Muscle layer of colon (tissue), 2 donors: ENCODE results near the gene SCAMP2.
"Not testable (repeated sequence)": the region's sequence is repeated elsewhere in the genome, so short reads cannot be mapped to it uniquely, and the experiment has no call there.

Experiments
- H3K27ac ChIP-seq: one replicate; pipeline ENCODE4 v1.7.0; 2013; ENCODE audit warnings: low read depth, mild to moderate bottlenecking, low read length, moderate library complexity
- H3K27me3 ChIP-seq, 2 donors: one replicate each; pipeline ENCODE4 v1.7.0; 2013; ENCODE audit warnings: low read length in 2 of 2, mild to moderate bottlenecking in 2 of 2; ENCODE audit not compliant: insufficient read depth in 2 of 2, control insufficient read depth in 1 of 2
- H3K36me3 ChIP-seq: one replicate; pipeline ENCODE4 v1.7.0; 2013; ENCODE audit warnings: mild to moderate bottlenecking, low read length; ENCODE audit not compliant: insufficient read depth
- H3K4me1 ChIP-seq: one replicate; pipeline ENCODE4 v1.7.0; 2013; ENCODE audit warnings: mild to moderate bottlenecking, low read length; ENCODE audit not compliant: insufficient read depth
- H3K4me3 ChIP-seq, 2 donors: one replicate each; pipeline ENCODE4 v1.7.0; 2013; ENCODE audit warnings: low read length in 2 of 2, low read depth in 1 of 2, mild to moderate bottlenecking in 1 of 2, moderate library complexity in 1 of 2
- H3K9ac ChIP-seq: one replicate; pipeline ENCODE4 v1.7.0; 2013; ENCODE audit warnings: low read length
- H3K9me3 ChIP-seq: one replicate; pipeline ENCODE4 v1.7.0; 2013; ENCODE audit warnings: mild to moderate bottlenecking, low read length
- donor health status: abdominal sarcoma.
- donor health status: Adenocarcinoma of cecum.

The SCAMP2 gene

GRCh38 chr15:74873036-74873755, at the start of gene SCAMP2:
Gene SCAMP2 (minus strand): TSS chr15:74873365. CDS start chr15:74873255, 110 bp downstream.
- Histone ChIP-seq H3K4me1 (peaks cover 31% of the 10 kb centered on the region), H3K9me3 (no peaks in the 10 kb centered on the region), H3K36me3 (peaks cover 2% of the 10 kb centered on the region), H3K27me3 (no peaks in the 10 kb centered on the region), H3K27ac (peak within 1 kb of the TSS; percentile 96), H3K9ac (peak within 1 kb of the TSS; percentile 89), H3K4me3 (peak within 1 kb of the TSS; percentile 94 to 99)

GRCh38 chr15:74920456-74920855, 47.3 kb upstream of the SCAMP2 start:
- no peak overlapping the region for H3K4me3 ChIP-seq
- no peaks in the 10 kb centered on the region for H3K4me1 ChIP-seq
- H3K36me3 ChIP-seq: peaks cover 38% of the 10 kb centered on the region
- H3K9me3 ChIP-seq: no peaks in the 10 kb centered on the region
- no peak overlapping the region for H3K27ac ChIP-seq
- no peaks in the 10 kb centered on the region for H3K27me3 ChIP-seq
- H3K9ac ChIP-seq: no peak overlapping the region

GRCh38 chr15:74917676-74918075, 44.5 kb upstream of the SCAMP2 start:
- no peaks in the 10 kb centered on the region for H3K4me1 ChIP-seq
- no peaks in the 10 kb centered on the region for H3K9me3 ChIP-seq
- no peak overlapping the region for H3K9ac ChIP-seq
- H3K27ac ChIP-seq: no peak overlapping the region
- H3K4me3 ChIP-seq: no peak overlapping the region
- peaks cover 39% of the 10 kb centered on the region for H3K36me3 ChIP-seq
- no peaks in the 10 kb centered on the region for H3K27me3 ChIP-seq

- not testable (repeated sequence) for H3K9ac ChIP-seq, H3K27ac ChIP-seq, H3K9me3 ChIP-seq, H3K27me3 ChIP-seq, H3K4me1 ChIP-seq, H3K4me3 ChIP-seq
- peaks cover 18% of the 10 kb centered on the region for H3K36me3 ChIP-seq
Measured at GRCh38 chr15:74913799-74914198, 40.6 kb upstream of the SCAMP2 start.

- H3K27me3 ChIP-seq: no peaks in the 10 kb centered on the region
- H3K36me3 ChIP-seq: peaks cover 15% of the 10 kb centered on the region
- H3K9me3 ChIP-seq: no peaks in the 10 kb centered on the region
- no peak overlapping the region for H3K27ac ChIP-seq
- H3K4me1 ChIP-seq: no peaks in the 10 kb centered on the region
- H3K9ac ChIP-seq: no peak overlapping the region
- no peak overlapping the region for H3K4me3 ChIP-seq
Measured at GRCh38 chr15:74913041-74913440, 39.9 kb upstream of the SCAMP2 start.

- Histone ChIP-seq H3K9ac (no peak overlapping the region), H3K36me3 (peaks cover 15% of the 10 kb centered on the region), H3K9me3 (no peaks in the 10 kb centered on the region), H3K27me3 (no peaks in the 10 kb centered on the region), H3K4me3 (no peak overlapping the region), H3K4me1 (peaks cover 18% of the 10 kb centered on the region), H3K27ac (no peak overlapping the region)
Measured at GRCh38 chr15:74908635-74909034, 35.5 kb upstream of the SCAMP2 start.

- Histone ChIP-seq H3K9me3 (no peaks in the 10 kb centered on the region), H3K9ac (peak overlapping the region; percentile 93), H3K4me3 (peak overlapping the region; percentile 66 to 90), H3K36me3 (peaks cover 24% of the 10 kb centered on the region), H3K27ac (peak overlapping the region; percentile 94), H3K27me3 (no peaks in the 10 kb centered on the region), H3K4me1 (peaks cover 18% of the 10 kb centered on the region)
Measured at GRCh38 chr15:74907163-74907870, 34.2 kb upstream of the SCAMP2 start.

GRCh38 chr15:74906450-74907162, 33.4 kb upstream of the SCAMP2 start, which contains the start of gene FAM219B:
Gene FAM219B (minus strand): TSS chr15:74906851. CDS start chr15:74906800, 51 bp downstream.
- no peaks in the 10 kb centered on the region for H3K27me3 ChIP-seq
- H3K9ac ChIP-seq: peak within 1 kb of the TSS; percentile 93
- H3K4me1 ChIP-seq: peaks cover 25% of the 10 kb centered on the region
- peak within 1 kb of the TSS; percentile 94 for H3K27ac ChIP-seq
- H3K4me3 ChIP-seq: peak within 1 kb of the TSS; percentile 66 to 90
- H3K36me3 ChIP-seq: peaks cover 30% of the 10 kb centered on the region
- no peaks in the 10 kb centered on the region for H3K9me3 ChIP-seq

GRCh38 chr15:74906067-74906449, 32.9 kb upstream of the SCAMP2 start:
- peak overlapping the region; percentile 67 for H3K9ac ChIP-seq
- no peaks in the 10 kb centered on the region for H3K9me3 ChIP-seq
- no peaks in the 10 kb centered on the region for H3K27me3 ChIP-seq
- H3K4me3 ChIP-seq: peak overlapping the region; percentile 66 to 90
- H3K36me3 ChIP-seq: peaks cover 34% of the 10 kb centered on the region
- H3K4me1 ChIP-seq: peaks cover 31% of the 10 kb centered on the region
- peak overlapping the region; percentile 94 for H3K27ac ChIP-seq

- H3K4me3 ChIP-seq: no peak overlapping the region
- H3K4me1 ChIP-seq: peaks cover 31% of the 10 kb centered on the region
- H3K27ac ChIP-seq: no peak overlapping the region
- H3K36me3 ChIP-seq: peaks cover 50% of the 10 kb centered on the region
- no peaks in the 10 kb centered on the region for H3K9me3 ChIP-seq
- H3K27me3 ChIP-seq: no peaks in the 10 kb centered on the region
- no peak overlapping the region for H3K9ac ChIP-seq
Measured at GRCh38 chr15:74904190-74904805, 31.1 kb upstream of the SCAMP2 start.

GRCh38 chr15:74903676-74904075, 30.5 kb upstream of the SCAMP2 start:
- Histone ChIP-seq H3K36me3 (peaks cover 56% of the 10 kb centered on the region), H3K4me1 (peaks cover 31% of the 10 kb centered on the region), H3K9ac (no peak overlapping the region), H3K27ac (no peak overlapping the region), H3K9me3 (no peaks in the 10 kb centered on the region), H3K4me3 (no peak overlapping the region), H3K27me3 (no peaks in the 10 kb centered on the region)
